Glutamatergic neuron (in vitro differentiated cells): ENCODE data around the gene CHMP1A. TPM values are rescaled to one million over a fixed set of nuclear protein-coding genes. Genes with fewer than 3 reads are reported as not detected.

Source experiments
- DNase-seq: peaks from one replicate; pipeline ENCODE4 v3.0.0; 2022
- H3K27ac Mint-ChIP-seq: one replicate; pipeline ENCODE4 v1.8.0; 2020; ENCODE audit warnings: mild to moderate bottlenecking, mixed read lengths, inconsistent platforms; ENCODE audit not compliant: unreplicated experiment
- H3K27me3 Mint-ChIP-seq: one replicate; pipeline ENCODE4 v1.8.0; 2020; ENCODE audit warnings: mild to moderate bottlenecking, moderate library complexity, mixed read lengths, inconsistent platforms; ENCODE audit not compliant: unreplicated experiment
- H3K36me3 Mint-ChIP-seq: one replicate; pipeline ENCODE4 v1.8.0; 2020; ENCODE audit warnings: mild to moderate bottlenecking, mixed read lengths, inconsistent platforms; ENCODE audit not compliant: unreplicated experiment
- H3K4me1 Mint-ChIP-seq: one replicate; pipeline ENCODE4 v1.8.0; 2020; ENCODE audit warnings: mild to moderate bottlenecking, low read depth, mixed read lengths, inconsistent platforms; ENCODE audit not compliant: unreplicated experiment
- H3K4me3 Mint-ChIP-seq: one replicate; pipeline ENCODE4 v1.8.0; 2020; ENCODE audit warnings: mild to moderate bottlenecking, mixed read lengths, inconsistent platforms; ENCODE audit not compliant: unreplicated experiment
- H3K9me3 Mint-ChIP-seq: one replicate; pipeline ENCODE4 v1.8.0; 2020; ENCODE audit warnings: mild to moderate bottlenecking, moderate library complexity, mixed read lengths, inconsistent platforms; ENCODE audit not compliant: unreplicated experiment
- CTCF ChIP-seq: fragments of 200-600 bp; sonication (generic); IDR thresholded peaks from one replicate; pipeline ENCODE4 v1.5.0; 2021; ENCODE audit not compliant: partially characterized antibody, unreplicated experiment
- total RNA-seq: library from RNA; stranded (reverse); fragmentation: NEBNext Ultra II Directional; extraction: Animal tissue kit (Norgen Biotek cat#: 25700); gene quantifications from one replicate; pipeline ENCODE4 v1.2.1, GENCODE V29; 2021; ENCODE audit not compliant: unreplicated experiment

The CHMP1A gene
- total RNA-seq, 1 donor from 2014 or later = 96.3 TPM

- no peak for DNase-seq
Measured at GRCh38 chr16:89687092-89687940, 29.8 kb upstream of the CHMP1A start.

GRCh38 chr16:89686520-89687091 lies 29.1 kb upstream of the CHMP1A start, which contains the start of gene CDK10:
TSS of gene CDK10 (plus strand) at chr16:89686689. CDS start at chr16:89686711, 22 bp downstream.
- Mint-ChIP-seq H3K9me3 (peaks cover 9% of the 10 kb centered on the region), H3K36me3 (peaks cover 11% of the 10 kb centered on the region), H3K27ac (peak within 1 kb of the TSS; percentile 55), H3K27me3 (peaks cover 8% of the 10 kb centered on the region), H3K4me1 (peaks cover 5% of the 10 kb centered on the region), H3K4me3 (peak within 1 kb of the TSS; percentile 89)
- peak; percentile 95 for DNase-seq
- TF ChIP-seq CTCF = no peak

More at GRCh38 chr16:89687092-89687940, 29.8 kb upstream of the CHMP1A start:
- TF ChIP-seq CTCF = no peak
- Mint-ChIP-seq H3K36me3 (peaks cover 6% of the 10 kb centered on the region), H3K27me3 (peaks cover 8% of the 10 kb centered on the region), H3K4me3 (peak overlapping the region; percentile 88), H3K27ac (peak overlapping the region; percentile 55), H3K4me1 (peaks cover 5% of the 10 kb centered on the region), H3K9me3 (peaks cover 9% of the 10 kb centered on the region)

GRCh38 chr16:89685916-89686315 lies 28.4 kb upstream of the CHMP1A start:
- H3K27ac Mint-ChIP-seq = no peak overlapping the region
- peaks cover 5% of the 10 kb centered on the region for H3K4me1 Mint-ChIP-seq
- no peak for DNase-seq
- H3K9me3 Mint-ChIP-seq = peaks cover 9% of the 10 kb centered on the region
- peaks cover 8% of the 10 kb centered on the region for H3K27me3 Mint-ChIP-seq
- H3K4me3 Mint-ChIP-seq = peak overlapping the region; percentile 52
- peaks cover 11% of the 10 kb centered on the region for H3K36me3 Mint-ChIP-seq
- TF ChIP-seq CTCF = no peak

GRCh38 chr16:89678258-89678657 lies 20.8 kb upstream of the CHMP1A start:
- no peaks in the 10 kb centered on the region for H3K4me1 Mint-ChIP-seq
- peaks cover 4% of the 10 kb centered on the region for H3K9me3 Mint-ChIP-seq
- H3K36me3 Mint-ChIP-seq = peaks cover 10% of the 10 kb centered on the region

More at GRCh38 chr16:89678258-89678657, 20.8 kb upstream of the CHMP1A start:
- no peak overlapping the region for H3K4me3 Mint-ChIP-seq
- TF ChIP-seq CTCF = no peak
- no peak overlapping the region for H3K27ac Mint-ChIP-seq
- DNase-seq = no peak
- H3K27me3 Mint-ChIP-seq = no peaks in the 10 kb centered on the region
